ENCODE data around the gene ROCK2. TPM values are rescaled to one million over a fixed set of nuclear protein-coding genes. Genes with fewer than 3 reads are reported as not detected.

Gene ROCK2
- total RNA-seq, 1 experiment from 2014 or later, result 38.0 TPM

DNA sequence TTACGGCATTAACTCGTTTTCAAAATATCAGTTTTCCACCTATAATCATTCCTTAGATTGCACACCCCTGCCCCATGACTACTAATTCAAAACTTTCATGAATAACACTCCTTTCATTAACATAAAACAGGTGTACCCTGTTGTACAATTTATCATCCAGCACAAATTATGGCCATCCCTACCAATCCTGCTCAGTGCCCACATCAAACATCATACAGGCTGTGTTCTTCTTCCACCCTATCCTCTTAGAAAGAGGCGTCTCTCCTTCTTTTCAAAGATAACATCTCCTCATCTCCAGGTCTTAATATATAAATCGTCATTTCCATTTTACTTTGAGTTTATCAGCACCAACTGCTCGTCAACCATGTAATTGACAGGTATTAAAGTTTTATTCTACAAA lies 121.6 kb downstream of the ROCK2 start:
- no TSS peak for BruUV-seq (replicated peaks)
- H3K4me1 ChIP-seq (replicated peaks; ENCODE audit: insufficient read depth), result no peaks in the 10 kb centered on the region
- intact Hi-C loops (cut with micrococcal nuclease; ENCODE audit: unreplicated experiment), result no loop called here
- H3K4me3 ChIP-seq, result no peak overlapping the region
- CTCF ChIA-PET, result no interaction called here
- no peak overlapping the region for H3K4me2 ChIP-seq
- no peak for TF ChIP-seq EZH2 (IDR thresholded peaks at IDR 0.05; ENCODE audit: low read depth)
- TF ChIP-seq CTCF (conservative IDR thresholded peaks at IDR 0.05), result no peak
- DNase-seq, result no peak
- no peaks in the 10 kb centered on the region for H3K9me2 ChIP-seq (ENCODE audit: insufficient read depth)
- no peak overlapping the region for H3K27ac ChIP-seq
- no peaks in the 10 kb centered on the region for H3K27me3 ChIP-seq (ENCODE audit: insufficient read depth, low read depth)
- H3K36me3 ChIP-seq (ENCODE audit: low read depth), result 0 out of 2 replicates have a peak, but pooled peaks cover 20% of the 10 kb centered on the region
- POLR2A ChIA-PET (ENCODE audit: unreplicated experiment), result no interaction called here
- no peaks in the 10 kb centered on the region; the same call in 1 of the 2 replicates for H3K79me2 ChIP-seq (ENCODE audit: low read depth)
- H2AFZ ChIP-seq, result no peak overlapping the region
- no peaks in the 10 kb centered on the region for H3K9me3 ChIP-seq (ENCODE audit: insufficient read depth, low read depth)
- H3F3A ChIP-seq (ENCODE audit: insufficient read depth, low read depth), result peaks cover 9% of the 10 kb centered on the region
- H4K20me1 ChIP-seq (ENCODE audit: insufficient read depth), result no peaks in the 10 kb centered on the region; the same call in 1 of the 2 replicates

DNA sequence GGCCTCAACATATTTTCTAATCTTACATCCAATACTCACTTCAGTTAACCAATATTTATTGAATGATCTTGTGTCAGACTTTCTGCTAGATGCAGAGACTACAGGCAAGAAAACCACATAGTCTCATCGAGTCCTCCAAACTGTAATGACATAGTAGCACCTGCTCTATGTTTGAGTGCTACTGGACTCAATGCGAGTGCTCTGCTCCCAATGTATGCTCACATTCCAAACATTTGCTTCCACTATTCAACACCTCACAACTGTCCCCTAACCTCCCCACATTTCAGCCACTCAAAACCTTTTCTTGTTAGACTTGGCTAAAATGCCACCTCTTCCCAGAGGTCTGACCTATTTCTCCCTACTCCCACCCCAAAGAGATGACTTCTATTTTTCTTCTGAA lies 124.0 kb downstream of the ROCK2 start:
- Histone ChIP-seq H3K27me3 (ENCODE audit: insufficient read depth, low read depth) (no peaks in the 10 kb centered on the region), H2AFZ (no peak overlapping the region), H3K9me2 (ENCODE audit: insufficient read depth) (no peaks in the 10 kb centered on the region), H3K36me3 (ENCODE audit: low read depth) (peaks cover 31% of the 10 kb centered on the region), H4K20me1 (ENCODE audit: insufficient read depth) (no peaks in the 10 kb centered on the region; the same call in 1 of the 2 replicates), H3K79me2 (ENCODE audit: low read depth) (no peaks in the 10 kb centered on the region), H3K4me1 (replicated peaks; ENCODE audit: insufficient read depth) (no peaks in the 10 kb centered on the region), H3K4me3 (no peak overlapping the region), H3F3A (ENCODE audit: insufficient read depth, low read depth) (peaks cover 5% of the 10 kb centered on the region), H3K9me3 (ENCODE audit: insufficient read depth, low read depth) (no peaks in the 10 kb centered on the region), H3K4me2 (no peak overlapping the region), H3K27ac (no peak overlapping the region)
- intact Hi-C loops (cut with micrococcal nuclease; ENCODE audit: unreplicated experiment), result no loop called here
- no TSS peak for BruUV-seq (replicated peaks)
- no peak for TF ChIP-seq EZH2 (IDR thresholded peaks at IDR 0.05; ENCODE audit: low read depth)
- TF ChIP-seq CTCF (conservative IDR thresholded peaks at IDR 0.05), result no peak
- no peak for DNase-seq
- POLR2A ChIA-PET (ENCODE audit: unreplicated experiment), result no interaction called here
- CTCF ChIA-PET, result no interaction called here

GRCh38 chr2:11215407-11215806 lies 129.0 kb downstream of the ROCK2 start:
- H3K9me3 ChIP-seq (ENCODE audit: insufficient read depth, low read depth), result no peaks in the 10 kb centered on the region
- intact Hi-C loops (cut with micrococcal nuclease; ENCODE audit: unreplicated experiment), result no loop called here
- H3F3A ChIP-seq (ENCODE audit: insufficient read depth, low read depth), result no peaks in the 10 kb centered on the region; the same call in 1 of the 2 replicates
- POLR2A ChIA-PET (ENCODE audit: unreplicated experiment), result no interaction called here
- no peaks in the 10 kb centered on the region; the same call in 1 of the 2 replicates for H4K20me1 ChIP-seq (ENCODE audit: insufficient read depth)
- no peak overlapping the region for H3K4me2 ChIP-seq
- H3K9me2 ChIP-seq (ENCODE audit: insufficient read depth), result no peaks in the 10 kb centered on the region
- H3K27me3 ChIP-seq (ENCODE audit: insufficient read depth, low read depth), result no peaks in the 10 kb centered on the region
- CTCF ChIA-PET, result no interaction called here
- no peak overlapping the region for H3K4me3 ChIP-seq
- H3K27ac ChIP-seq, result no peak overlapping the region
- no peaks in the 10 kb centered on the region for H3K4me1 ChIP-seq (replicated peaks; ENCODE audit: insufficient read depth)
- H3K36me3 ChIP-seq (ENCODE audit: low read depth), result peaks cover 40% of the 10 kb centered on the region
- TF ChIP-seq EZH2 (IDR thresholded peaks at IDR 0.05; ENCODE audit: low read depth), result no peak
- no peak for TF ChIP-seq CTCF (conservative IDR thresholded peaks at IDR 0.05)
- no peaks in the 10 kb centered on the region for H3K79me2 ChIP-seq (ENCODE audit: low read depth)
- no TSS peak for BruUV-seq (replicated peaks)
- no peak overlapping the region for H2AFZ ChIP-seq
- no peak for DNase-seq

Data from PC-9 (cell line).